ENCODE measurements around the gene IKZF2.

The IKZF2 gene

DNA sequence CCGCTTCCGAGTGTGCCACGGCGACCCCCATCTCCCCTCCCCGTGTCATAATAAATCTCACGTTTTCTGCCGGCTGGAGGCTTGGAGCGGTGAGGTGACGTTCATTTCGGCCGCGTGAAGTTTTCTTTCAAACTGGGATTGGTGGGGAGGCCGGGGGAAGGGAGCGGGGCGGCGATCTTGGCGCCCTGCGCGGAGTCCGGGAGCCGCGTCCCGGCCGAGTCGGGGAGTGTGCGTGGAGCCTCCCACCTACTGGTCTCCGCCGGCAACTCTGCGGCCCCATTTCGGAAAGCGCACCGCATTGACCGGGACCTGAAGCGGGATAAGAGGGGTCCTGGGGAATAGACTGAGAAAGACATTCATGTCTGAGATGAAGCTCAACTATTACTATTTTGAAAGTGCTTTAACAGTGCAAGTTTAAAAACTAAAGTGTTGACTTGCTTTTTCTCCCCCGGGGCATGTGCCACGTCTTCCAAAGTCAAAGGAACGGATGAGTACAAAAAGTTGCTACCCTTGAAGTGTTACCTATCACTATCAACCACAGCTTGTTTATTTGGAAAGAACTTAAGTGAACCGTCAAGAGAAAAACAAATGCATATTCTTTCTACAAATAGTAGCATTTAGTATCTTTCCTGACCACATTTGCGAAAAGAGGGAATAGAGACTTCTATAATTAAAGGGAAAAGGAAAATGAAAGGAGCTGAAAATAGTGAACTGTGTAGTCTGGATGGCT is 818 bp upstream of the IKZF2 start:
- DNase-seq = no peak

DNA sequence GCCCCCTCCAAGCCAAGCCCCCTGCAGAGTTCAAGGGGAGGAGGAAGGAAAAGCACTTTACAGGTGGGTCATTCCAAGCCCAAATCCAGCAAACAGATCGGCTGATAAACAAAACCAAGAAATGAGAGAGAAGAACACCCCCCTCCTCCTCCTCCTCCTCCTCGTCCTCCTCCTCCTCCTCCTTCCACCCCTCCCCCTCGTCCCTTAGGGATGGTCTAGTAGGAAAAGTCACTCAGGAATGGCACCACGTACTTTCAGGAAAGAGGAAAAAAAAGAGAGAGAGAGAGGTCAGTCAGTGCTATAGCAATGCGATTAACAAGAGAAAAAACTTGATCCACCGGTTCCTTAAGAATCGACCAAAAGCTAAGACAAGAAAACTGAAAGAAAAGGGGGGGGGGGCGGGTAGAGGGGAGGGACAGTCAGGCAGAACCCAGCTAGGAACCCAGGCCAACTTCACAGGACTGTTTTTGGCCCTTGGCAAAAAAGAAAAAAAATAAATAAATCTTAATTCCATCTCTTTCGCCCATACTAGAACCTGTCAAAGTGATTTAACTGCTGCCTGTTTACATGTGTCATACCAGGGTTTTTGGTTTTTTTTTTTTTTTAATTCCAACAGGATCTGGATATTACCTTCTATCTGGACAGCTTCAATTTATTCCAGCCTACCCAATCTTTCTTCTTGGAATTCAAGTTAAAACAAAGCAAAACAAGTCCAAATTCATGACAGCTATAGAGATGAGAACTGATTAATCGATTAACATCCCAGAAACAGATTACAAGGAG is 906 bp downstream of the IKZF2 start:
- no peak for DNase-seq

DNA sequence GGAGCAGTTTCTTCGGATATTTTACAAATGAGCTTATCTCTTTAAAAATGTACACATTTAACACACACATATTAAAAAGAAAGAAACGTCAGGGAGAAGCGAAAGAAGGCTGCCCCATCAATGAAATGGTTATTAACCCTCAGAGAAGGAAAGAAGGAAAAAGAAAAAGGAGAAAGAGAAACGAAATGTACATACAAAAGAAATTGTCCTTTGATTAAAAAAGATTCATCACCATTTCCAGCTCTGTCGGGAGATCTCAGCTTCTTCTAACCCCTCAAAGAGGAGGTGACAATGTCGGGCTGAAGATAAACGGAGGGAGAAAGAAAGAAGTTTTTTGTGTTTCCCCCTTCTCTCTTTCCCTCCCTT is 1.5 kb downstream of the IKZF2 start:
- DNase-seq = no peak

DNA sequence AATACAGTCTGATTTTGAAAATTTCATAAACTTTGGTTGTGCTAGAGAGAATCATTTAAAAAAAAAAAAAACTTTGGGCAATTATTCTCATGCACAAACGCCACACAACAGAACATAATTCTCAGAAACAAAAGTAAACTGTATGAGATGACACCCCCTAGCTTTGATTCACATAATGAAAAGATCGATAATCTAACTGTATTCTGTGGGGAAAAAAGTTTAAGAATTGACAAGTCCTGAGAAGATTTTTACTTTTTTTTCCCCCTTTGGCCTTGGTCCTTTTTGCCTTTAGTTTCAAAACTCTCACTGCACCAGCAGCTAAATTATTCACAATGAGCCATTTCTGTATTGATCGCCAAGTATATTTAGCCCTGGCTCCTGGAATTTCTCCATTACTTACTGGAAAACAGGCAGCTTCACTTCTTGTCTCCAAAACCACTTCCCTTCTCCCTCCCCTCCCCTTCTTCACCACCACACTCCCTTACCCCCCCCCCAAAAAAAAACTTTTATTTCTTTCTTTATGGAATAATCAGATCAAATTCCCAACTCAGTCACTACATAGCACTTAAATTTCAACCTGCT is 2.0 kb downstream of the IKZF2 start:
- DNase-seq = no peak

DNA sequence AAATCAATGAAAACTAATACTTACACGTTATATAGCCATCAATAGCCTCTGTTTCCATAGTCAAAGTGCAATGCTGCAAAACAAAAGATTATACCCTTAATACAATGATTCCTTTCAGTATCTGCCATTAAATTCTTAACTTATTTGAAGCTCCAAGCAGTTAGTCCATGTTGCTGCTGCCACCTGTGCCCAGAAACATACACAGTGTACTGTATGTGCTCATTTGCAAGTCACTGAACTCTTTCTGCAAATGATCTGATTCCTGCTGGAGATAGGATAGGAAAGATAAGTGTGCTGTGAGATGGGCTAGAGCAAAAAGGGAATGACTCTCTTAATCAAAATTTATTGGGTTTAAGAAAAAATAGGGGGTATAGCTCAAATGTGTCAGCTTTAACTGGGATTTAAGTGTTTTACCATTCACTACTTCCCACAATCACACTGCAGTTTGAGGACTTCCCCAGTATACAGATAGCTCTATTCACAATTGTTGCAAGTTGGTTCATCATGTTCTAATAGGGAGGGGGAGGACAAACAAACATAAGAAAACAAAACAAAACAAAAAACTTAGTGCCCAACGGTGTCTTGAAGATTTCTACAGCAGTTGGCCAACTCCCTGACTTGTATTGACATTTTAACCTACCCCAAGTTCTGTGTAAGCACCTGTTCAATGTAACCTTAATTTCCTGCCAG is 2.7 kb downstream of the IKZF2 start:
- no peak for DNase-seq

DNA sequence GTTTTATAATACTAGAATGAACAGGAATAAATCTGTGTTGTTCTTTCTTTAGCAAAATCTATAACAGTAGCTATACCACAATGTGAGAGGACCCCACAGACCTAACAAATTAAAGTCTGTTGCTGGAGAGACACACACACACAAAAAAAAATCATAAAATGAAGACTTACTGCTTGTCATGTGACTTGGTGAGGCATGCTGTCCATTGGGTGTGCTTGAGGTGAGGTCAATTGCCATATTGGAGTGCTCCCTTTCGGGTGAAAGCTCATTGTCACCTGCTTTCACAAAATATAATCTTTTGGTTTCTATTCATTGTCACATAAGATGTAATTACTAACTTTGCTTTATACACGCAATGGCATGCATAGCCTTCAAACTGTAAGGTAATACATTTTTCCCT is 3.9 kb downstream of the IKZF2 start:
- no peak for DNase-seq

DNA sequence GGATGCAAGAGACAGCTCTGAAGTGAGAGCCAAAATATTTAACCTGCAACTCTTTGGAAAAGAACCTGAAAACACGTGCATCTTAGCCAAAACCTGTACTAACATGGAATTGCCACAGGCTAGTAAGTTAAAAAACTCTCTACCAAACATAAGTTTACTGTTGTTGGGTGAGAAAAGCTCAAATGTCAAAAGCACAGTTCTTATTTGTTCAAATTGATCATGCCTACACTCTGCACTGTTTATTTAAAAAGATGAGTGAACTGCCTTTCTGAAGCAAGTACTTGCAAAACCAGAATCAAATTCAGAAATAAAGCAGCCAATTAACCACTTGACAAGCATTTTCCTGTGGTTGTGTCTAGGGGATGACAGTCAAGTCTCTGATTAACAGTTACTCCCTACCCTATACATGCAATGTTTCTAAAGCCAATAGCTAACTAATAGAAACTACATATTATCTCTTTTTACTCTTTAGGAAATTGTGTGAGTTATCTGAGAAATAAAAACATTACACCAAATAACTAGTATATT is 5.6 kb downstream of the IKZF2 start:
- no peak for DNase-seq

DNA sequence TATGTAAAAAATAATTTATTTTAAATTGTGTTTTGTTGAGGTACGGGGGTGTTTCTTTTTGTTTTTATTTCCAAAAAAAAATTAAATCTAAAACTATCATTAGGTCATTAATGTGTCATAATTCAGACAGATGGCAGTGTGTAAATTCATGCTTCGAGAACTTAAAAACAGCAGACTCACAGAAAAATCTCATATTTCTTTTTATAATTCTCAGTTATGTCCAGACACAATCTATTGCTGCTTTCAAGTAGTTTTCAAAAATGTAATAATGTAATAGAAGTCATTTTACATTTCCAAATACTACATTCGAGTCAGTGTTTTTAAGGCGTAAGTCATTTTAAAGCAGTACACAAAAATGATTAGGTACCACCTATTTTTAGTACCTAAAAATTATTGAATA is 14.3 kb downstream of the IKZF2 start:
- no peak for DNase-seq

DNA sequence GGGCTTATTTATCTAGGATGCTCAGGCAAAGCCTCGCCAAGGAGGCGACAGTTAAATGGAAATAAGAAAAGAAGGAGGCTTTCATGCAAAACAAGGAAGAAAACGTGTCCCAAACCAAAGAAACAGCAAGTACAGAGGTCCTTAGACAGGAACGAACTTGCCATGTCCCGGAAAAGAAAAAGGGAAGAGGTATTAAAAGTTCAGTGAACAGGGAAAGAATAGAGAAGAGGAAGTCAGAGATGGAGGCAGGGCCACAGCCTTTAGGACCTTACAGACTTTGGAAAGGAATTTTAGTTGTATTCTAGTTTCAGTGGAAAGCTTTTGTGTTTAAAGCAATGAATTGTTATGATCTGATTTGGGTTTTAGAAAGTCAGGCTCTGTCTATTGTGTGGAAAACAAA is 22.1 kb downstream of the IKZF2 start:
- no peak for DNase-seq

DNA sequence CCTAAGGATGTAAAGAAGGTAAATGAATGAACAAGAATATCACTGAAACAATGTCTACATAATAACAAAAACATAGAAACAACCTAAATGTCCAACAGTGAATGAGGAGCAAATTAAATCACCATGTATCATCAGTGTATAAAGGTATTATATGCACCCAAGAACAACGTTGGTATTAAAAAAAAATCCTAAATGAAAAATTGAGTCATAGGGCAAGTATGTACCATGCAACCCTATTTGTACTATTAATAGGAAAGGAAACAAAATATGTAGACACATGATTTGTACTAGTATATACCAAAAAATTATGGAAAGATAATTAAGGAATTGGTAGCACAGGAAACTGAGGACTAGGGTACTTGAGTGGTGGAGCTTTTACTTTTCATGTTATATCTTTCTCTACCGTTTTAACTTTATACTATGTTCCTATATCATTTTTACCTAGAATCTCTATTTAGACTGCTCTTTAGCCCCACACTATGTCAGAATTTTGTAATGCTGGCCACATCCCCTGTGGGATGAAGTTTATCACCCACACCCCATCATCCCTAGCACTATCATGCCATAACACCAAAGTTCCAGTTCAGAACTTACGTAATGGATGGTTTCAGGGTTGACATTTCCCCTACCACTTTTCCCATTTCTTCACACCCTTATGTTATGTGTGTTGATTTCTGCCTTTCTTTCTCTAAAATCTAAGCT is 25.6 kb downstream of the IKZF2 start:
- no peak for DNase-seq

DNA sequence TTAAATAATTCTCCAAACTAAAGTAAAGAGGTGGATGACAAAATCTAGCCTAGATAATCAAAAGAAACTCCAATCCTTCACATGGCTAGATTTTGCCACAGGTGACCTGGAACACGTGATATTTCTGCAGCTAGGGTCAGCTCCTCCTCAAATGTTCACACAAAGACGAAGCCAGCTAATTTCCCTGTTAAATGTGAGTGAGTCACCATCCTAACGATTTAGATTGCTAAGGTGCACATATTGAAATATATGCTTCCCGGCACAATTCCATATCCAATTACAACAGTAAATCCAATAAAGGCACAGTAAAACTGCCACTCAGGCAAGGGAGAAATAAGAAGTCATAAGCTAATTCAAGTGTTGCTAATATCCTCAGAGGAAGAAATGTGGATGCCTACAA is 28.7 kb downstream of the IKZF2 start:
- no peak for DNase-seq

DNA sequence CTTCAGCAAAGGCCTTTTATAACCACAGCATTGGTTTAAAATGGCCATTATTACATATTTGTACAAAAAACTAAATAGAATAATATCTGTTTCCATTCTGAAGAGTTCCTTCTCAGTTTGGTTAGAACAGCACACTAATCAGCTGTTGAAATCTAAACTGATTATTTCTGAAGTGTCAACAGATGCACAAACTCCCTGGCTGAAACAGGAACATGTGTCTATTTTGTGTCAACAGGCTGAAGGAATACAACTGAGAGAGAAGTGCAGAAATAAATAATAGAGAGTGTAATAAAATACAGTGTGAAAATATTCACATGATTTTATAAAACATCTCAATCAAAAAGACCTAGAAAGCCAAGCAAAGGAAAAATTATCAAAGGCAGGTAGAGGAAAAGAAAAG is 29.7 kb downstream of the IKZF2 start:
- DNase-seq = no peak

DNA sequence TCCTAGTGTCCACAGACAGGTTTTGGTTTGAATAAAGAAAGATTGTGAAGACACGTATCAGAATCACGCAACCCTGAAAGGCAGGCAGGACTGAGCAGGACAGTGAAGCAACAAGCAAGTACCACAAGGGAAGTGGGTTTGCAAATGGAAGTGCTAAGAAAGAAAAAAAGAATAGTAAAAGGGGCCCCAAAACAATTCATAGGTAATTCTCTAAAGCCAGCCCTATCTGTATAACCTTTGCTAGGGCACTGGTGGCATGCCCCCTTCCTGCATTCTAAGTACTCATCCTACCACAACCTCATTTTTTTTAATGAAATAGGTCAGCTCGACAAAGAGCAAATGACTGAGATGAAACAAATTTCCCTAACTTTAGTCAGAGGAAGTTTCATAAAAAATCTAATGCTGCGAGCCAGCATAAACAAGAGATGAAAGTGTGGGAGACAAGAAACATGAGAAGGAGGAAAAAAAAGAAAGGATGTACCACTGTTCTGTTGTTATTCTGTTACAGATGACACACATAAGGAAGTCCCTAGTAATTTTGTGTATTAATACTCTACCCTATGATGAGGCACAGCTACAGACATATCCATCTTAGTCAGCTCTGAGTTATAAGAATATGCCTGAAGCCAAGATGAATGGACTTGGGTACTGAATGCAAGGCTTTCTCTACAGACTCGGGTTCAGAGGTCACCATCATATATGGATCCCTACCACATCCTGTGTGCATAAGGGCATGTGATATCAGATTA is 32.2 kb downstream of the IKZF2 start:
- DNase-seq = no peak

DNA sequence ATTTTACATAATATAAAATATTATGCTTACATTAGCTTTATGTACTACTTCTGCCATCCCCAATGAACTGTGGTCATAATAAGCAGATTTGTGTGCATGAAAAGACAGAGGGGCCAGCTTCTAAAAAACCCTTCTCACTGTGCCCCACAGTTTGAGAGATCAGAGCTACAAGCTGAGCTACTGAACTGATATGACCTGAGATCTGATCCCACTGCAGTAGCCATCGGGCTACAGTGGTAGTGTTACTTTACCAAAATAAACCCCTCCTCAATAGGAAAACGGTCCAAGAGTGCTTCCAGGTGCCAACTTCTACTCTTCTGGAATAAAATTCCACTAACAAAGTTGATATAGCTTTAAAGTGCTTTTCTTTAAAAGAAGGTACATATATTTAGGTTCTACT is 43.1 kb downstream of the IKZF2 start:
- no peak for DNase-seq

DNA sequence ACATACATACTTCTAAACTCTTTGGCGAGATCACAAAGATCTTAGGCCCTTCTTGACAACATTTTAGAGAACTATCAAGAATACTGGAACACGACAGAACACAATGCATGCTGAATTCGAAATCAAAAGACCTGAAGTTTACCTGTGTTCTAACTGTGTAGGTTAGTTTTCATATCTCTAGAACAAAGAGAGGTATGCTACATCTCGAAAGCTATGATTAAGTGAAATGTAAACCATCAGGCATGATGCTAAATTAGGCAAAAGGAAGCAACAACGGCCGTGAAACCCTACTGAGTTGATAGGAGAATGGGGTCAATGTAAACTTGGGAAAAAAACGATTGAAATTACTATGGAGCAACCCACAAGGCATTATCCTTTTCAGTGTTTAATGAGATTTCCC is 43.7 kb downstream of the IKZF2 start:
- no peak for DNase-seq

DNA sequence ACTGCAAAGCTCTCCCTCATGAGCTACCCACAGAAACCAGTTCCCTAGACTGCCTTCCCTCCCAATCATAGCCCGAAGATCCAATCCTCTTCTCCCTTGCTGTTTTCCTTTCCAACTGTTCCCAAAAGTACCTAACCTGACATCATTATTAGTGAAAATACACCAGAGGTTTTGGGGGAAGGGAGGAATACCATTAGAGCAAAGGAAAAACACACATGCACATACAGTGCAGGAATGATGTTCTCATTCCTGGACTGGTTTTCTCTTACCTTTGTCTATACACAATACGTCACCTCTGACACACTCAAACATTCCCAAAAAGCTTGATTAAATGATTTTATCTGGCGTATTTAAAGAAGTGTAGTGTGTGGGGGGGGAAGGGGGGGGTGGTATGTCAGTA is 46.2 kb downstream of the IKZF2 start:
- no peak for DNase-seq

DNA sequence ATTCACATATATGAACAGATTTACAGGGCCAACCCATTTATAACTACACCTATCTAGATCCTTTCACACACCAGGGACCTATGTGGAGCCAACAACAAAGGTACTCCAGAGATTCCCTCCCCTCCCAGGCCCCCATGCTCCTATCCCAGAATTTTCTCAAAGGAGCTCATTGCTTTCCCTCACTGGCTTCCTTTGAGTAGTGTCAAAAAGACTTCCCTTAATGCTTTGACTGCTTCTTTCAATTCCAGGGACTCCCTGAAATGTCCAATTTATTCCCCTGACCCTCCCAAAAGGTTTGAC is 46.6 kb downstream of the IKZF2 start:
- DNase-seq = no peak

DNA sequence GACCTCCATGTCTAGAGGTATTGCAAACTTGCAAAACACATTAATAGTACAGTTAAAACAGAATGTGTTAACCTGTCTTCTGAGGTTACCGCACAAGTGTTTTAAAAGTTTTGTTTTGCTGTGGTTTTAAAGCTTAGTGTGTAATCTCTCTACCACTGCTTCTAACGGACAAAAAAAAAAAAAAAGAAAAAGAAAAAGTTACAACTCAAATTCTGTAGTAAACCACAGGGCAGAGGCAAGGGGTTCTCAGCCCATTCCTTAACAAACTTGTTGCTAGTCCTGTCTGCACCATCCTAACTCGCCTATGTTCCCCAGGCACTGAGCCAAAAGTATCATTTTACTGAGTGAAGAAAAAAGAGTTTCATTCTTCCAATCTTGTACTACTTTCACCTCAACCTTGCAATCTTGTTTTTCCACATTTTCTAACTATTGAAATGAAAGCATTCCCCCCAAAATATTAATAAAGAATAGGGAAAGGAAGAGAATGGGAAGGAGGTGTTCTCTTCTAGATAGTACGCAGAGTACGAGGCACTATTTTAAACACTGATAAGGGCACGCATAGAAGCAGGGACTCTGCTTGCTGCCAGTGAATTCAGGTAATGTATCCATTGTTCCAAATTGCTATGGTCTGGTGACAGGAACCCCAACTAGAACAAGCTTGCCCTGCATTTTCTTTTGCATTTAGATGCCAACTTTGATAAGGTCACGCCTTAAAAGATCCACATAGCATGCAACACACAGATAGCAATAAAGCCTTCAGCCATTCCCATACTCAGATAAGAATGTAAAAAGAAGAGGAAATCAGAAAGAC is 47.1 kb downstream of the IKZF2 start:
- DNase-seq = no peak

DNA sequence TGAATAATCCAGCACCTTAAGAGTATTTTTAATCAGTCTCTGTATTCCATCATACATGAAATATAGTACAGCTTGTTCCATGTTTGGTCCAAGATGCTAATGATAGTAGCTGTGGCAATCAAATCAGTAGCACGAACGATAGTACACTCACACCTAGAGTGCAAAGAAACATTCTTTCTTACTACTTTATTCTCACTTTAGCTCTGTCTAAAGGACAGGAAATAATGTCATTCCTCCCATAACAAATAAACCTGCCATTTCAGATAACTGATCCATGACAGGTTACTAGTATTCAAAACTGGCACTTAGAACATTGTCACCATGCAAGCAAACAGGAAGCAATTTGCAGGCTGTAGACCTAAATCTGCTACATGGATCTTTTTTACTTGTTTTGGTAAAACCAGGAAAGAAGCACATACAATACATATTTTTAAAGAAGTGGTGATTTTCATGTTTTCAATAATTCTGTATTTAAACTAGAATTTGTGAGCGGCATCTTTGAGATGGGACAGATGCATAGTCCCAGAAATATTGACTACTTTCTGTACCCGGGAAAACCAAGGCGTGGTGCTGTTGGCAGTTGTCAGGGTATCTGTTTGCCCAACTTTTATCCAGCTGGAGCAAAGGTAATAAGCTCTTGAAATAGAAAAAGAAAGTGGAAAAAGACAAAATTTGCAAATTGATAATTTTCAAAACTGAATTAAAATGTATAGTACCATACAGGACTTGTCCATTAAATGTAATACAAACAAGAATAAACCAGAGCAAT is 49.5 kb downstream of the IKZF2 start:
- no peak for DNase-seq

DNA sequence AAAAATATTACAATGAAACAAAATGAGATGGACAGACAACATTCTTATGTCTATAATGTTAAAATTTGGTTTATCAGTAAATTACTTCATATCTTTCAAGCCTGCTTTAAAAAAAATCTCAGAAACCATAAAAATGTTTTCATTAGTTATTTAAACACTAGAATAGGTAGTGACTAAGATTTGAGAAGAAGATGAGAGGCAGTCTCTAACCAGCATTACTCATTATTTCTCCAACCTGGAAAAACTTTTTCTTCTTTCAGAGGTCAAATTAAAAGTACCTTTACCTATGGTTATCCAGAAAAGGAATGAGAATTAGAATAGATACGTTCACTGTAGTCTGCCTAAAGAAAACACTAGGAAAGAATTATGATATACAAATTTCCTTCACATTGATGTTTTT is 50.3 kb downstream of the IKZF2 start:
- DNase-seq = no peak

DNA sequence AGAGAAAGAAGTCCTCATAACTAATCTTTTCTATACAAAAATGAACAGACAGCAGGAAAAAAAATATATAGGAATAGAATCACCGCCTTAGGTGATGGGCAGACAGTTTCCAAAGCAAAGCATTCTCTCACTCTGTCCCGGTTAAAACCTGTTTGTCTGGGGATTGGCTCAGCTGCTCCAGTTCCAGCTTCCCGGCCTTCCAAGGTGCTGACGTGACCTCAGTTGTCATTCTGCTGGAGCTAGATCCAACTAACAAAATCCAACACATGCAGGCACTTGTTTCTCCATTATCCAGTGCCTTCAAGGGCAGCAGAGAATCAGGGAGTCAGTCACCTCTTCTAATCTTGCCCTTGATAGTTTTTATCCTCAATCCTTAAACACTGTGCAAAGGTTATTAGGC is 52.8 kb downstream of the IKZF2 start:
- DNase-seq = no peak

Data from GDM1 (cell line).